SK-N-MC (cell line): ENCODE measurements around the gene ATP13A3.

Source experiments
- EZH2 ChIP-seq: fragments of 200-600 bp; sonication (generic); IDR thresholded peaks from one replicate; pipeline ENCODE4 v1.6.1; 2017; ENCODE audit warnings: antibody characterized with exemption
- FOXP2 ChIP-seq: optimal IDR thresholded peaks from 2 replicates; pipeline ENCODE3; 2011; ENCODE audit warnings: mild to moderate bottlenecking, moderate library complexity; ENCODE audit not compliant: insufficient read depth; ENCODE audit errors: extremely low read length, control extremely low read depth
- POLR2AphosphoS5 ChIP-seq: IDR thresholded peaks from 2 replicates; pipeline ENCODE4 v1.6.1; 2012; ENCODE audit warnings: mild to moderate bottlenecking, low read depth, low read length, borderline replicate concordance

GRCh38 chr3:194384569-194385001 lies 102.2 kb downstream of the ATP13A3 start:
- TF ChIP-seq FOXP2 (no peak), EZH2 (no peak), POLR2AphosphoS5 (no peak)
